Sigmoid colon (tissue), 7 donors: ENCODE data around the gene DNAH17. TPM values are rescaled to one million over a fixed set of nuclear protein-coding genes. Genes with fewer than 3 reads are reported as not detected.

Experiments used
- DNase-seq: peaks from one replicate; pipeline ENCODE4 v3.0.0-alpha.2; 2019
- H3K27ac ChIP-seq, 4 donors: fragments of 200-600 bp; sonication (generic); one replicate each; pipeline ENCODE4 v1.5.1; 2016 to 2019; ENCODE audit warnings: mild to moderate bottlenecking in 1 of 4
- H3K27me3 ChIP-seq, 3 donors: fragments of 200-600 bp; sonication (generic); one replicate each; pipeline ENCODE4 v1.5.1; 2019; ENCODE audit warnings: mild to moderate bottlenecking in 1 of 3
- H3K36me3 ChIP-seq, 4 donors: fragments of 200-600 bp; sonication (generic); one replicate each; pipeline ENCODE4 v1.5.1; 2016 to 2019
- H3K4me1 ChIP-seq, 4 donors: fragments of 200-600 bp; sonication (generic); one replicate each; pipeline ENCODE4 v1.5.1; 2017 to 2019
- H3K4me3 ChIP-seq, 4 donors: fragments of 200-600 bp; sonication (generic); one replicate each; pipeline ENCODE4 v1.5.1; 2017 to 2019; ENCODE audit warnings: mild to moderate bottlenecking in 2 of 4, moderate library complexity in 1 of 4
- H3K9me3 ChIP-seq, 4 donors: fragments of 200-600 bp in 3 of 4; sonication (generic) in 3 of 4; one replicate each; pipeline versions ENCODE4 v1.5.1 to v1.6.1; 2013 to 2019
- EP300 ChIP-seq, 4 donors: sonication (generic); formaldehyde crosslinking; IDR thresholded peaks; one replicate each; pipeline ENCODE4 v1.6.1; 2017; ENCODE audit warnings: antibody characterized with exemption in 4 of 4
- POLR2A ChIP-seq, 2 donors: fragments of 450-650 bp; IDR thresholded peaks; one replicate each; pipeline ENCODE4 v1.6.1; 2016; ENCODE audit warnings: antibody characterized with exemption in 2 of 2, mild to moderate bottlenecking in 2 of 2, moderate library complexity in 2 of 2
- POLR2AphosphoS5 ChIP-seq, 4 donors: sonication (generic); formaldehyde crosslinking; IDR thresholded peaks; one replicate each; pipeline ENCODE4 v1.6.1; 2017; ENCODE audit warnings: antibody characterized with exemption in 4 of 4
- whole genome bisulfite sequencing, 2 donors: extraction: QIAGEN DNeasy Blood & Tissue Kit; methylation state at CpG; one replicate each; pipeline ENCODE4 v1.1.7; 2013; 5-methylcytosine and 5-hydroxymethylcytosine counted together
- intact Hi-C: fragments of 100-400 bp; cut with DNase I; formaldehyde crosslinking; loops from one replicate; pipeline ENCODE4 v1.15.1; 2023
- polyA plus RNA-seq, 3 donors: library from polyadenylated mRNA; stranded (reverse); fragments of 200-250 nt; gene quantifications; one replicate each; pipeline ENCODE4 v1.2.3, GENCODE V29; 2013
- total RNA-seq, 4 donors: library from RNA; depleted of rRNA; stranded (reverse); fragments of >200 nt; gene quantifications; one replicate each; pipeline ENCODE4 v1.1.0, GENCODE V29; 2016
- TF ChIP-seq, protein P1 (sequence below), 4 experiments: fragments of 450-650 bp in 3 of 4; fragments of 200-600 bp in 1 of 4; IDR thresholded peaks; one replicate each; pipeline ENCODE4 v1.5.1; 2016 to 2019; ENCODE audit warnings: antibody characterized with exemption in 4 of 4, mild to moderate bottlenecking in 3 of 4, moderate library complexity in 2 of 4
- donor health status: healthy with polysubstance abuse.
- donor health status: Bipolar disorder and iron deficiency.
- donor health status: healthy.

The DNAH17 gene
- total and polyA plus RNA-seq, 7 donors = 0.07 to 0.68 (median 0.26) TPM; not detected in 3

DNA sequence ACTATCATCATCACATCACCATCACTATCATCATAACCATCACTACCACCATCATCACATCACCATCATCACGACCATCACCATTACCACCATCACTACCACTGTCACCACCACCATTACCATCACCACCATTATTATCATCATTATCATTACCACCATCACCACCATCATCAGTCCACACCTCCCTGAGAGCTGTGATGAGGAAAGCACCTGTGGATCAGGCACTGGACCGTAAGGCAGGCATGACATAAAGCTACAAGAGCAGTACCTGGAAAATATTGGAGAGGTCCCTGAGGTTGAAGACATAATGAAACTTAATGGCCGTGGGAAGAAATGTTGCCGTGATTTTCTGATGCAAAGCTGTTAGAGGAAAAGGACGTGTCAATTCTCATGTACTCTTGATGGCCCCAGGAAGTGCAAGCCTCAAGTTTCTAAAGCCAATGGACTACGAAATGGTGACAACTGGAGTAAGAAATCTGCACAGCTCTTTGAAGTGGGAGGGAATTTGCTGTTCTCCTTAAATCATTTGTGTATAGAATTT lies 98.4 kb downstream of the DNAH17 start:
- intact Hi-C loops = no loop called here
- Histone ChIP-seq H3K36me3 (no peaks in the 10 kb centered on the region), H3K9me3 (no peaks in the 10 kb centered on the region), H3K27ac (no peak overlapping the region), H3K4me1 (peaks cover 0 to 8% (median 0%) of the 10 kb centered on the region in 4 donors), H3K4me3 (no peak overlapping the region), H3K27me3 (peaks cover 0 to 18% (median 0%) of the 10 kb centered on the region in 3 donors)
- no peak for DNase-seq
- 90% methylated on average over 6 of the region's 6 CpGs for WGBS, 2 donors
- TF ChIP-seq, protein P1, sequence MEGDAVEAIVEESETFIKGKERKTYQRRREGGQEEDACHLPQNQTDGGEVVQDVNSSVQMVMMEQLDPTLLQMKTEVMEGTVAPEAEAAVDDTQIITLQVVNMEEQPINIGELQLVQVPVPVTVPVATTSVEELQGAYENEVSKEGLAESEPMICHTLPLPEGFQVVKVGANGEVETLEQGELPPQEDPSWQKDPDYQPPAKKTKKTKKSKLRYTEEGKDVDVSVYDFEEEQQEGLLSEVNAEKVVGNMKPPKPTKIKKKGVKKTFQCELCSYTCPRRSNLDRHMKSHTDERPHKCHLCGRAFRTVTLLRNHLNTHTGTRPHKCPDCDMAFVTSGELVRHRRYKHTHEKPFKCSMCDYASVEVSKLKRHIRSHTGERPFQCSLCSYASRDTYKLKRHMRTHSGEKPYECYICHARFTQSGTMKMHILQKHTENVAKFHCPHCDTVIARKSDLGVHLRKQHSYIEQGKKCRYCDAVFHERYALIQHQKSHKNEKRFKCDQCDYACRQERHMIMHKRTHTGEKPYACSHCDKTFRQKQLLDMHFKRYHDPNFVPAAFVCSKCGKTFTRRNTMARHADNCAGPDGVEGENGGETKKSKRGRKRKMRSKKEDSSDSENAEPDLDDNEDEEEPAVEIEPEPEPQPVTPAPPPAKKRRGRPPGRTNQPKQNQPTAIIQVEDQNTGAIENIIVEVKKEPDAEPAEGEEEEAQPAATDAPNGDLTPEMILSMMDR (IDR thresholded peaks at IDR 0.05) = no peak
- no peak for TF ChIP-seq EP300 (IDR thresholded peaks at IDR 0.05)
- TF ChIP-seq POLR2AphosphoS5 (IDR thresholded peaks at IDR 0.05) = no peak
- TF ChIP-seq POLR2A (IDR thresholded peaks at IDR 0.05) = no peak

GRCh38 chr17:78477913-78478756 lies 99.1 kb downstream of the DNAH17 start:
- DNase-seq = no peak
- intact Hi-C loops = no loop called here
- WGBS, 2 donors = 87% methylated on average over 2 of the region's 2 CpGs
- peaks cover 0 to 13% (median 0%) of the 10 kb centered on the region in 3 donors for H3K27me3 ChIP-seq
- peaks cover 0 to 10% (median 0%) of the 10 kb centered on the region in 4 donors for H3K4me1 ChIP-seq
- H3K4me3 ChIP-seq = no peak overlapping the region
- H3K9me3 ChIP-seq = no peaks in the 10 kb centered on the region
- no peak for TF ChIP-seq POLR2A (IDR thresholded peaks at IDR 0.05)
- TF ChIP-seq EP300 (IDR thresholded peaks at IDR 0.05) = no peak
- TF ChIP-seq, protein P1 (IDR thresholded peaks at IDR 0.05) = no peak
- TF ChIP-seq POLR2AphosphoS5 (IDR thresholded peaks at IDR 0.05) = no peak
- no peaks in the 10 kb centered on the region for H3K36me3 ChIP-seq
- H3K27ac ChIP-seq = no peak overlapping the region

DNA sequence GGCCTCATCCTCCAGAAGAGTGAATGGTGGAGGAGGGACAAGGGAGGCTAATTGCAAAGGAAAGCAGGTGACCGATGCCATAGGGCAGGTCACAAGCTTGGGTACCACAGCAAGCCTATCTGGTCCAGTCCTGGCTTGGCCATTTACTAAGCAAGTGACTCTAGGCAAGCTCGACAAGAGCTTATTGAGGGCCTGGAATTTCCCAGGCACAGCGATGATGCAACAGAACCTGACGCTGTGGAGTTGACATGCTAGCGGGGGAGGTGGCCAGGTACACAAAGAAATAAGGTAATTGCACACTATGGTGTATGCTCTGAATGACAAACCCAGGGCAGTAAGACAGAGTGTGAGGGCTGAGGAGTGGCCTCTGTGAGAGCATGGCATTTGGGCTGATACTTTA lies 100.2 kb downstream of the DNAH17 start:
- peaks cover 0 to 8% (median 0%) of the 10 kb centered on the region in 3 donors for H3K27me3 ChIP-seq
- H3K9me3 ChIP-seq = no peaks in the 10 kb centered on the region
- no peak overlapping the region for H3K27ac ChIP-seq
- WGBS, 2 donors = 62 to 82% methylated on average over 5 of the region's 5 CpGs
- no peaks in the 10 kb centered on the region for H3K36me3 ChIP-seq
- no peak overlapping the region for H3K4me3 ChIP-seq
- intact Hi-C loops = no loop called here
- TF ChIP-seq EP300 (IDR thresholded peaks at IDR 0.05) = no peak
- TF ChIP-seq, protein P1 (IDR thresholded peaks at IDR 0.05) = no peak
- no peak for TF ChIP-seq POLR2A (IDR thresholded peaks at IDR 0.05)
- TF ChIP-seq POLR2AphosphoS5 (IDR thresholded peaks at IDR 0.05) = no peak
- DNase-seq = no peak
- H3K4me1 ChIP-seq = peaks cover 0 to 10% (median 0%) of the 10 kb centered on the region in 4 donors

DNA sequence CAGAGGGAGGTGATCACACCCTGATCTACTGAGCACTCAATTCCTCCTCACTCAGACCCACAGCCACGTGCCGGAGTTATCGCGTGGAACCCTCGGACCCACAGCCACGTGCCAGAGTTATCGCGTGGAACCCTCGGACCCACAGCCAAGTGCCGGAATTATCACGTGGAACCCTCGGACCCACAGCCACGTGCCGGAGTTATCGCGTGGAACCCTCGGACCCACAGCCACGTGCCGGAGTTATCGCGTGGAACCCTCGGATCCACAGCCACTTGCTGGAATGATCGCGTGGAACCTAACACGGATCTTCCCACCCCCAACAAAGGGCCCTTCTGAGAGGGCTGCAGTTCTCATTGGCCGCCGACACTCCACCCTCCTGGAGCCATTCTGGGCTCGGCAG lies 101.0 kb downstream of the DNAH17 start:
- WGBS, 2 donors = 95 to 96% methylated on average over 28 of the region's 28 CpGs
- Histone ChIP-seq H3K4me1 (peaks cover 0 to 10% (median 0%) of the 10 kb centered on the region in 4 donors), H3K27me3 (peaks cover 0 to 7% (median 0%) of the 10 kb centered on the region in 3 donors), H3K27ac (no peak overlapping the region), H3K9me3 (no peaks in the 10 kb centered on the region), H3K36me3 (no peaks in the 10 kb centered on the region), H3K4me3 (no peak overlapping the region)
- TF ChIP-seq POLR2AphosphoS5 (IDR thresholded peaks at IDR 0.05) (no peak), EP300 (IDR thresholded peaks at IDR 0.05) (no peak), POLR2A (IDR thresholded peaks at IDR 0.05) (no peak)
- TF ChIP-seq, protein P1 (IDR thresholded peaks at IDR 0.05) = no peak
- intact Hi-C loops = no loop called here
- DNase-seq = no peak
